Breast epithelium (tissue), 3 donors: ENCODE data around the gene MBD4.

ENCODE experiments used
- CTCF ChIP-seq, 3 donors: fragments of 450-650 bp; IDR thresholded peaks; one replicate each; pipeline ENCODE4 v1.5.1; 2016 to 2017; ENCODE audit warnings: antibody characterized with exemption in 3 of 3, mild to moderate bottlenecking in 3 of 3, moderate library complexity in 3 of 3
- POLR2A ChIP-seq: fragments of 450-650 bp; IDR thresholded peaks from one replicate; pipeline ENCODE4 v1.6.1; 2016; ENCODE audit warnings: antibody characterized with exemption, mild to moderate bottlenecking, moderate library complexity
- POLR2AphosphoS5 ChIP-seq, 3 donors: sonication (generic); formaldehyde crosslinking; IDR thresholded peaks; one replicate each; pipeline ENCODE4 v1.6.1; 2017; ENCODE audit warnings: antibody characterized with exemption in 3 of 3

GRCh38 chr3:129463716-129464115 lies 24.0 kb upstream of the MBD4 start:
- TF ChIP-seq CTCF (IDR thresholded peaks at IDR 0.05) (no peak), POLR2AphosphoS5 (IDR thresholded peaks at IDR 0.05) (no peak), POLR2A (no peak)
